Head of caudate nucleus (tissue), 42 donors: ENCODE data around the gene ADCY3.

Experiments
- DNase-seq, 42 donors: peaks; one replicate each; pipeline versions ENCODE4 v3.0.0 to v3.0.0-alpha.2; 2020 to 2021; ENCODE audit warnings: mixed read lengths in 7 of 42
- intact Hi-C: fragments of 100-400 bp; cut with DNase I; formaldehyde crosslinking; loops from one replicate; pipeline ENCODE4 v1.15.0; 2022

The ADCY3 gene

DNA sequence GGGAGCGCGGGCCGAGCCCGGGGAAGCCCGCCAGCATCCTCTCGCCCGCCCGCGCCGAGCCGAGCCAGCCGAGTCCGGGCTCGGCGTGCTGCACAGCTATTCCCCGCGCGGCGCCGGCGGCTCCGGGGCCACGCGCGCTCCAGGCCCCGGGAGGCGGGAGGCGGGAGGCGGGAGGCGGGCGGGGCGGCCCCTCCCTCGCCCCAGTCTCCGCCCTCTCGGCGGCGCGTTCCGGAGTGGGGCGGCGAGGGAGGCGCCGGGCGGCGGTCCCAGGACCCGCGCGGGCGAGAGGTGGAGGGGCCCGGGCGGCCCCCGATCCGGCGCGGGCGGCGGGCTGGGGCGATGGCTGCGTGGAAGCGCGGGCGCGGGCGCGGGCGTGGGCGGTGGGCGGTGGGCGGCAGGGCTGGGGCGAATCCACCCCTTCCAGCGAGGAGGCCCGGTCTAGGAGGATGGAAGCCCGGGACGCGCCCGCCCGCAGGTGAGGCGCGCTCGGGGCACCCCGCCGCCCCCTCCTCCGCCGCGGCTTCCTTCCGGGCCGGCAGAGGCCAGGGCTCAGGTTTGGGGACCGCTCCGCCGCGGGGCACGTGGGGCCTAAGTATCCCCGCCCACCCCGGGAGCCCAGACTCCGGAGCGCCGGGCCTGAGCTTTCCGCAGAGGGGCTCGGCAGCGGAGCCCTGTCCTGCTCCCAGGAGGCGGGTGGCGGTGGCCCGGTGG, at the start of gene ADCY3:
ADCY3 (minus strand) TSS at position 140 of the 711 bp plus-strand sequence. CDS start 1,250 bp downstream, outside the sequence.
- intact Hi-C loops: no loop called here
- DNase-seq: peak in 38 of 42 donors; percentile 51 to 88 (median 72)

DNA sequence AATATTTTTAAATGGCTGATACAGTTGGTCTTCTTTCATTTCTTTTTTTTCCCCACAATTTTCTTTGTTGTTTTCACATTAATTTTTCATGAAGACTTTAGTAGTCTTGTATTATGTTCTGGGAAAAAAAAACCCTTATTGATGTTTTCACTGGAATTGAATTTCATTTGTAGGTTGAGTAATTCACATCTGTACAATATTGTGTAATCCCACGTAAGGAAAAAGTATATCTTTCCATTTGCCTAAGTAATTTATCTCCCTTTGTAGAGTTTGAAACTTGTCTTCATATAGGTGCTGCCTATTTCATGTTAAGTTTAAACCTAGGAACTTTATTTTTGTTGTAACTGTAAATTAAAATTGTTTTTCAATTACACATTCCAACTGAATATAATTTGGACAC, 49.7 kb upstream of the ADCY3 start:
- no peak for DNase-seq
- intact Hi-C loops: loop anchor here (5.0 to 10.0 kb wide), 3 partner anchors 73 to 225 kb away; partner anchors contain the start of gene EFR3B

DNA sequence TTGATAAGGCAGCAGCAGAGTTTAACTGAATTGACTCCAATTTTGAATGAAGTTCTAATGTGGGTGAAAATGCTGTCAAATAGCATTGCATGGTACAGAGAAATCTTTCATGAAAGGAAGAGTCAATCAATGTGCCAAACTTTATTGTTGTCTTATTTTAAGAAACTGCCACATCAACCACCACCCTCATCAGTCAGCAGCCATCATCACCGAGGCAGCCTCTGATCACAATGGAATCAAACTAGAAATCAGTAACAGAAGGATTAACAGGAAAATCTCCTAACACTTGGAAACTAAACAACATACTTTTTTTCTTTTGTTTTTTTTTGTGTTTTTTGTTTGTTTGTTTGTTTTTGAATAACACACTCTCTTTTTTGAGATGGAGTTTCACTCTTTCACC, 41.9 kb upstream of the ADCY3 start:
- peak in 16 of 42 donors; percentile 8 to 72 (median 46) for DNase-seq
- intact Hi-C loops: no loop called here

DNA sequence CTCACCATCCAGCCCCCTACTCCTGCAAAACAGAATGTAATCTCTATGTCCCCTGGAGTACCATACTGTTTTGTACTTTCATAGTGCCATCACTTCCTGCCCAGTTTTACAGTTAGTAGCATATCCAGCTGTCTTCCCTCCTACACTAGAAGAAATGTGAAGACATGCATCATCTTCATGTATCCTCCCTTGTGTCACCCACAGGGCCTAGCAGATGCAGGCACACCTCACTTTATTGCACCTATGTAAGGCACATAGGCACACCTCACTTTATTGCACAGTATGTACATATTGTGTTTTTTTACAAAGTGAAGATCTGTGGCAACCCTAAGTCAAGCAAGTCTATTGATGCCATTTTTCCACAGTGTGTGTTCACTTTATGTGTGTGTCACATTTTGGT, 39.7 kb upstream of the ADCY3 start:
- peak in 1 of 42 donors; percentile 48 for DNase-seq
- intact Hi-C loops: no loop called here

DNA sequence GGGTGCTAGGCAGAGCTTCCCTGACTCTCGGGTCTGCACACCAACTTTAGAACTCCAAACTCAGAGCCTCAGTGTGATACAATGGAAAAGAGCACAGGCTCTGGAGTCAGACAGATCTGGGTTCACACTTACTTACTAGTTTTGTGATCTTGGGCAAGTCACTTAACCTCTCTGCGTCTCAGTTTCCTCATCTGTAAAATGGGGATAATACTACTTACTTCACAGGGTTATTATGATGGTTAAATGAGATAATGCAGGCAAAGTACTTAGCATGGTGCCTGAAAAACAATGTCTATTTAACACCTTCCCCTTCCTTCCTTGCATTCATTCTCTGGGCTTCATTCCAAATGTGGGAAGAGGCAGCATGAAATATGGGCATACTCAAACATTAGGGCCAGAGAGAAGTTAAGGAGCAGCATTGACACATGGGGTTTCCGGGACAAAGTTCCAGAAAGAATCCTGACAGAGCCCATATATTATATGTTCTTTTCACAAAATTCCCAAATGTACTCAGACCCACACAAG, 38.4 kb upstream of the ADCY3 start:
- intact Hi-C loops: no loop called here
- DNase-seq: no peak

DNA sequence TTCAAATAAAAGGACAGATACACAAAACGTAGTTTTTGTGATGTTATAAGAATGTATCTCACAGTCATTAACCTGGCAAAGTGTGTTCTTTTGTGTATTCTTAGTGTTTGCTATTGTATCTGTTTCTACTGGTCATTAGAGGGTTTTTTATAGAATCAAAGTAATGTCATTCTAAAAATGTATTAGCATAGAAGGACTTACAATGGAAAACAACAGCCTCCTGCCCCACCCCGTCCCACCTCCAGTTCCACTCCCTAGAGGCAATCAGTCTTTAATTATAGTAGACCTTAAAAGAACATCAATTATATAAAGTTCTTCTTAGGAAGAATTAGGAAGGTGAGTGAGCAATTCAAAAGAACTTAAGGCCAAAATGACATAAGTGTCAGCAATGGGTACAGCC, 37.9 kb upstream of the ADCY3 start:
- intact Hi-C loops: no loop called here
- DNase-seq: peak in 1 of 42 donors; percentile 7

DNA sequence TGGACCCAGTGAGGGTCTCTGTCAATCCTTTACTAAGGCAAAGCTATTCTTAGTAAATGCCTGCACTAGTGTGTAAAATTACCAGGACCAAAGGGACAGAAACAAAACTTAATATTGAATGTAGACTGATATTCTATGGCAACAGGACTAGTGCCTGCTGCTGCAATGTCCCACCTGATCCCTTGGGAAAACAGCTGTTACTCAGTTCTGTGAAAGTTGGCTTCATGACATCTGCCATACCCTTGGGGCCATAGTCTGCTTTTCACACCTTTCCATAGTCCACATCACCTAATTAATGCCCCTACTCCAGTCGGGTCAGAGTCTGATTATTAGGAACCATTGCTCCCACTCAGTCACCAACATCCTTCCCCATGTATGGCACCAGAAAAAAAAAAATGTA, 37.2 kb upstream of the ADCY3 start:
- intact Hi-C loops: no loop called here
- no peak for DNase-seq

DNA sequence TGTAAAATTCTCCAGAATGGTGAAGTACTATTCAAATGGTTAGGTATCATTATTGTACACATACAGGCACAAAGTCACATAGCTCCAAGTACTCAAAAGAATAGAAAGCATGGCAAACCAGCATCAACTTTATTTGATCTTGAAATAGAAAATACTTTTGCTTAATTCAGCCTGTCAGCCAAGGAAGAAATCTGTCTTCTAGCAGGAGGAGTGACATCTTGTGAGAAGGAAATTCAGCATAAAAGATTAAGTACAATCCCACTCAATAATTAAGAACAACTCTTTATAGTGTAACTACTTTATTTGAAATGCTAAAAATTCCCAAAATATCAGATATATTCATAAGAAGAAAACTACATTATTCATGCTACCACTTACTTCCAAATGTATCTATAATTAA, 35.9 kb upstream of the ADCY3 start:
- intact Hi-C loops: no loop called here

DNA sequence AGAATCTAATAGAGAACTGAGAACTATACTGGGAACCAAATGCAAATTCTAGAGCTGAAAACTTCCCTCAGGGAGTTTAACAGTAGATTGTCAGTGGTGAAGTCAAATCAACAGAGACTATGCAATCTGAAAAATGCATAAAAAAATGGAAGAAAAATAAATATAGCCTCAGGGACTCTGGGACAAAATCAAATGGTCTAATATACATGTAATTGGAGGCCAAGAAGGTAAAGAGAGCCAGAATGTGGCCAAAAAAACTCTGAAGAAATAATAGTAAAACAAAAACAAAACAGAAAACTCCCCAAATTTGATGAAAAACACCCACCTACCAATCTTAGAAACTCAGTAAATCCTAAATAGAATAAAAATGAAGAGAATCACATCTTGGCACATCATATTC, 35.2 kb upstream of the ADCY3 start:
- no peak for DNase-seq
- intact Hi-C loops: no loop called here

More for the DNA sequence above, 35.9 kb upstream of the ADCY3 start:
- DNase-seq: no peak

DNA sequence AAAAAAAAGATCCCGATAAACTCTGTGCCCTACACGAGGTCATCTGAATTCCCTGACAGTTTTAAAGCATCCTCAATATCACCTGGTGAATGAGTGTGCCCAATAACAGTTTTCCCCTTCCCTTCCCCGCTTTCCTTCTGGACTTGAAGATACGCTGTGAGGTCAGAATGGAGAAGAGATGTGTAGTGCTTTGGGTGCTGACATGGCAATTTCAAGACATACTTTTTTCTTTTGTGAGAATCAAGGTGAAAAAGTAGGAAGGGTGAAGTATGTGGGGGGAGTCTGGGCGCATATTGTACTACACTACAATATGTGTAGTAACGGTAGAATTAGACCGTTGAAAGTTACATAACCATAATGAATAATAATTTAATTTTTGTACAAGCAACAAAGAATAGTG, 30.1 kb upstream of the ADCY3 start:
- intact Hi-C loops: no loop called here
- DNase-seq: no peak

DNA sequence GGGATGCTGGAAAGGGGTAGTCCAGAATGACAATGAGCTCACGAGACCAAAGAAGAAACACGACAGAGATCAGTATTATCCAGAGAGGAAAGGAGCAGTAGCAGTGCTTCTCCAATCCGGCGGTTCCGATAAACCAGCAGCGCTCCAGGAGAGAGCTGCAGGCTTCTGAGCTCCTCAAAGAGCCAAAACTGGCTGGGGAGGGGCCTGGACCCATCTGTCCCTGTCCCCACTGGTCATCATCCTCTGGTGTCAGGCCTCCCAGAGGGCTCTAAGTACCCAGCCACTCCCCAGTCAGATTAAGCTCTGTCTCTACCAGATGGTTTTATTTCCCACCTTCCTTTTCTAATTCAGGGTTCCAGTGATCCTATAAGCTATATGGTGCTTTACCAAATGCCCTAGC, 28.5 kb upstream of the ADCY3 start:
- intact Hi-C loops: no loop called here

DNA sequence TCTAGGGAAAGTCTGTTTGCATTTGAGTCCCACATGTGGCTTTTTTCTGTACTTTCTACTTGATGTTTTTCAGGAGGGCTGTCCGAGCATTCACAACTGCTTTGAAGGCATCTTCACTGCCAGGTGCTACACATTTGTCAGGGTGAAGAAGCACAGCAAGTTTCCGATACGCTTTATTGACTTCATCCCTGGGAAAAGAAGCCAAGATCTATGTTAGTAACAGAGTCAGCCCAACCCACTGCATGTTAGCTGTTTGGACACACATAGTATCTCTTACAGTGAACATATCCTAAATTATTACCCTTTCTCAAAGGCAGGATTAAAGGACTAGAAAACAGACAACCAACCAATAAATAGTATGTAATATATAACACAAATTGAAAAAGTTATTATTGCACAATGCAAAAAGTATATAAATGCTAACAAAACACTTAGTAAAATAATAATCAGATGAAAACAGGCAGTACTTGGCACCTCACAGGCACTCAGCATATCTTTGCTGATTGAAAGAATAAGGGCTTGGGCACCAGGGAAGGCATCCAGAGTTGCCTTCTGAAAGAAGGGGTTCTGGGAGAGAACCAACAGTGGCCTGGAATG, 27.6 kb upstream of the ADCY3 start:
- no peak for DNase-seq
- intact Hi-C loops: no loop called here

More for the DNA sequence above, 28.5 kb upstream of the ADCY3 start:
- no peak for DNase-seq

DNA sequence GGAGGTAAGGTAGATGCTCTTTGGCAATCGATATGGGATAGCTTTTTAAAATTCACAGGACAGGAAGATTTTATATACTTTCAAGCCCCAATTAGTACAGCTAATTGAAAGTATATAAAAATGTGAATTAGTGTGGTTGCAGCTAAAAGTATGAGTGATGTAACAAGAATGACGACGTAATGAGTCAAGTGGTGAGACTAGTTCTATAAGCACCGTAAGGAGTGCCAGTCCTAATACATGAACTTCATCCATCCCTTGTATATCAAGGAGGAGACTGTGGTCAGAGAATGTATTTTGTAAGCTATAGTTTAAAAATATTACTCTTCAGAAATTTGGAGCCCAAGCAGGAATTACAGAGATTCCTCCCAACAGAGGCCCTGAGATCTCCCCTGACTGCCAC, 25.9 kb upstream of the ADCY3 start:
- DNase-seq: no peak
- intact Hi-C loops: no loop called here

DNA sequence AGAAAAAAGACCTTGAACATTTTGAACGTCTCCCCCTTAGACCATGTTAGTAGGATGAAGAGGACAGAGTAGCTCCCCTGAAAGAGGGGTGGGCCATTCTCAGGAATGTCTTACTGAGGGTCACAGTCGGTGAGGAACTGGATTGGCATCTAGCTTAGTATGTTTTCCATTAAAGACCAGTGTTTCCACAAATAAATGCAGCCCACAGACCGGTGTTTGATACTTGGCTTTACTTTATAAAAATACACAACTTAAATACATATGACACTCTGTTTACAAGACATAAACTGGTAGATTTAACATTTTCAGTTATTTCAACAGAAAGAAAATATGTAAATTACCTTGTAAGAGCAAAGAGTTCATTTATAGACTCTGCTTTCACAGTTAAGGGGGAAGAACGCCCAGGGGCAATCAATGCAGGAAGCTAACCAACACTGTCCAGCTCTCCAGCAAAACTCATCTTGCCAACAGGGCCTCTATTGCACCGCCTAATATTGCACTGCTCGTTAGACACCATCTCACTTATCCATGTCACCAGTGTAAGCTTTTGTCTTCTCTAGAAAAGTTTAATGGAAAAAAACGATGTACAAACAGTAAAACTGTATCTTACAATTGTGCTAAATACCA, 23.5 kb upstream of the ADCY3 start:
- DNase-seq: no peak
- intact Hi-C loops: no loop called here

DNA sequence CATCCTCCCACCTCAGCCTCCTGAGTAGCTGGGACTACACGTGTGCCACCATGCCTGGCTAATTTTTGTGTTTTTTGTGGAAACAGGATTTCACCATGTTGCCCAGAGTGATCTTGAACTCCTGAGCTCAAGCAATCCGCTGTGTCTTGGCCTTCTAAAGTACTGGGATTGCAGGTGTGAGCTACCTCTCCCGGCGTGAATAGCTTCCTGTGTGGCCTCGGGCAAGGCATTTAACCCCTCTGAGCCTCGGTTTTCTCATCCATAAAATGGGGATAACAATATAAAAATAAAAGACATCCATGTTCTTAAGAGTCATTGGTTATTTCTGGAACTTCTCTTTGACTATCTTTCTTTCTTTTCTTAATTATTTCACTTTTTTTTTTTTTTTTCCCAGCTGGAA, 19.3 kb upstream of the ADCY3 start:
- DNase-seq: no peak
- intact Hi-C loops: no loop called here

DNA sequence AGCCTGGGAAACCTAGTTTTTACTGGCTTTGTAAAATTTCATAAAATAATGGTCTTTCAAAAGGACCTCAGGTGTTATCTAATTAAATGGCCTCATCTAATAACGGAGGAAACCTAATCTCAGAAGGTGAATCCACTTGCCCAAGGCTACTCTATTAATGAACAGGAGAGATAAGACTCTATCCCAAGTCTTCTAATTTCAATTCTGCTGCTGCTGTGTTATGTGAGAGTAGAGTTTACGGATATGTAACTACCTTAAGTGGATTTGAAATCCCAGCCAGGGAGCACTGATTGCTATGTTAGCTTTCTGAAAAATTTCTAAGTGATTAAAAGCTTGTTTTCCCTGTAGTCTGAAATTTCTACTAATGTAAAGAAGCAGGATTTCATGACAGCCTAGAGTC, 17.2 kb upstream of the ADCY3 start:
- intact Hi-C loops: no loop called here
- DNase-seq: no peak

DNA sequence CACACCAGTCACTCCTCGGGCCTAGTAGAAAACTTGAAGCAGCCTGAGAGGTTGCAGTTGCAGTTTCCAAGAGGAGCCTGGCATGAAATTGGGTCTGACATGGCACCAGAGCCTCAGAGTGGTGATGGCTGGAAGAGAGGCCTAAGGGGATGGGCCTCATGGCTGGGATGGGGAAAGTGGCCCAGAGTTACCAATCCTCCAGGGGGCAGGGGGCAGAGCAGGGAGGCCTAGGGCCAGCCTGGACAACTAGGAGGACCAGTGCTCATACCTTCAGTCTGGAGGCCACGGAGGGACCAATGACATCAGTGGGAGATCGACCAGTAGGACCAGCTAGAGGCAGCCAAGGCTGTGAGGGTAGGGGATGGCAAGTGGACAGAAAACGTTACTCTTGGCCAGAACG, 15.1 kb upstream of the ADCY3 start:
- intact Hi-C loops: no loop called here
- no peak for DNase-seq

DNA sequence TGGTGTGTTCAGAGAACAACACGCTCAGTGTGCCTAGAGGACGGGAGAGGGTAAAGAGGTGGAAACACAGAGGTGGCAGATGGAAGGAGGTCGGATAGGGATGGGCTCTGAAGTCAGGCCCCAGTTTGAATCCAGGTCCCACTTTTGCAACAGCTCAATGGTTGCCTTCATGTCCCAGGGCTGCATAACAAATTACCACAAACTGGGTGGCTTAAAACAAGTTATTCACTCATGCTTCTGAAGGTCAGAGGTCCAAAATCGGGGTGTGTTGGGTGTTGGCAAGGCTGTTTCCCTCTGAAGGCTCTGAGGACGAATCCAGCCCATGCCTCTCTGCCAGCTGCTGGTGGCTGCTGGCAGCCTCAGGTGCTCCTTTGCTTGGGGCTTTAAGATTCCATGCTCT, 12.7 kb upstream of the ADCY3 start:
- intact Hi-C loops: no loop called here
- no peak for DNase-seq

DNA sequence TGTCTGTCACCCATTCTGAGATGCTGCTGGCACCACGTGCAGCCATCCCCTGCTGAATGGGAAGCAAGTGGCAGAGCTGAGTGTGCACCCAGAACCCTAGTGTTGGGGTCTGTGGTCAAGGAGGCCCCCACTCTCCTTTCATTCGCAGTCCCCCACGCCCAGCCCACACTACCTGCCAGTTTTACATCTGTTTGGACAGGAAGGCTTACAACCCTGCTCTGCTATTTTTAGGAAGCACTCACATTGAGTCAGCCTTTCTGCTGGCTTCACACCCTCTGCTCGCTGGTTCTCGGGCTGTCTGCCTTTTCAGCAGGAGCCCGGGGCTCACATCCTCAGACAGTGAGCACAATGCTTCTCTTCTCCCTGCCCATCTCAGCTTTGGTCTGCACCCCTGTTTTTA, 10.7 kb upstream of the ADCY3 start:
- peak in 29 of 42 donors; percentile 30 to 85 (median 58) for DNase-seq

DNA sequence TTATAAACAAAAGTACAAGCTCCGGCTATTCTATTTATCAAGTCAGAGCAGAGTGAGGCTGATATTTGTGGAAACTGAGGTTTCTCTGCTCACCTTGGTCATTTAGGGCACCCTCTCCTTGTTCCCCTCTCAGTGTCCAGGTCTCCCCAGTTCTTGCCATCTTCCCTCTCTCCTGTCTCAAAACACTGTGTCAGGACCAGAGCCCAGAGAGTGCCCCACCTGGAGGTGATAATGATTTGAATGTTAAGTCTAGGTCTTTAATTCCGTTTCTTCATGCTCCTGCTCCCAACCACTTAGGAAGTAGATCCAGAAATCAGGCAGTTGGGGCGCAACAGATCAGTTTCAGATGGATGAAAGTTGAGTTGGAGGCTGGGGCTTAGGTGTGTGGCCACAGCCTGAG, 9.2 kb upstream of the ADCY3 start:
- intact Hi-C loops: no loop called here
- peak in 1 of 42 donors; percentile 12 for DNase-seq

More for the DNA sequence above, 10.7 kb upstream of the ADCY3 start:
- intact Hi-C loops: no loop called here
